Endodermal cell (in vitro differentiated cells): Measurements from ENCODE around the gene TTC39C. TPM values are rescaled to one million over a fixed set of nuclear protein-coding genes. Genes with fewer than 3 reads are reported as not detected.

Experiments
- DNase-seq: peaks from one replicate; pipeline ENCODE4 v3.0.0-alpha.2; 2017
- H3K27ac ChIP-seq: 2 replicates; pipeline ENCODE4 v1.5.1; 2013; ENCODE audit warnings: mild to moderate bottlenecking, low read depth, low read length, moderate library complexity
- H3K27me3 ChIP-seq: 2 replicates; pipeline ENCODE4 v1.6.1; 2013; ENCODE audit warnings: mild to moderate bottlenecking, low read length, moderate library complexity; ENCODE audit not compliant: insufficient read depth, control insufficient read depth, poor library complexity, severe bottlenecking
- H3K36me3 ChIP-seq: 2 replicates; pipeline ENCODE4 v1.7.0; 2013; ENCODE audit warnings: mild to moderate bottlenecking, low read length, moderate library complexity; ENCODE audit not compliant: control insufficient read depth, insufficient read depth
- H3K4me1 ChIP-seq: one replicate; pipeline ENCODE4 v1.7.0; 2013; ENCODE audit warnings: low read length; ENCODE audit not compliant: control insufficient read depth, insufficient read depth
- H3K4me3 ChIP-seq: 2 replicates; pipeline ENCODE4 v1.5.1; 2013; ENCODE audit warnings: mild to moderate bottlenecking, low read length, moderate library complexity
- H3K9ac ChIP-seq: 2 replicates; pipeline ENCODE4 v1.6.1; 2013; ENCODE audit warnings: mild to moderate bottlenecking, low read length, moderate library complexity; ENCODE audit not compliant: poor library complexity, severe bottlenecking; ENCODE audit errors: extremely low read depth
- H3K9me3 ChIP-seq: 2 replicates; pipeline ENCODE4 v1.6.1; 2013; ENCODE audit warnings: mild to moderate bottlenecking, low read length, moderate library complexity; ENCODE audit not compliant: control insufficient read depth
- H3K27ac Mint-ChIP-seq: 2 replicates; pipeline ENCODE4 v1.8.0; 2020; ENCODE audit warnings: mixed read lengths
- H3K27me3 Mint-ChIP-seq: 2 replicates; pipeline ENCODE4 v1.8.0; 2021; ENCODE audit warnings: mild to moderate bottlenecking, mixed read lengths; ENCODE audit not compliant: insufficient read depth
- H3K36me3 Mint-ChIP-seq: 2 replicates; pipeline ENCODE4 v1.8.0; 2020; ENCODE audit warnings: low read depth, mixed read lengths
- H3K4me1 Mint-ChIP-seq: 2 replicates; pipeline ENCODE4 v1.8.0; 2020; ENCODE audit warnings: mixed read lengths
- H3K4me3 Mint-ChIP-seq: 2 replicates; pipeline ENCODE4 v1.8.0; 2020; ENCODE audit warnings: mild to moderate bottlenecking, moderate library complexity, mixed read lengths
- H3K9me3 Mint-ChIP-seq: 2 replicates; pipeline ENCODE4 v1.8.0; 2020; ENCODE audit warnings: mild to moderate bottlenecking, mixed read lengths
- CTCF ChIP-seq: fragments of 200-600 bp; sonication (generic); conservative IDR thresholded peaks from 2 replicates; pipeline ENCODE4 v1.5.0; 2021; ENCODE audit warnings: antibody characterized with exemption, mild to moderate bottlenecking
- WGBS, 2 experiments: methylation state at CpG; one replicate each; pipeline versions ENCODE4 v1.1.5 to v1.1.7; 2013; ENCODE audit warnings: missing lambda C conversion rate in 2 of 2, mixed read lengths in 1 of 2; ENCODE audit not compliant: insufficient coverage in 1 of 2, insufficient read length in 1 of 2; 5-methylcytosine and 5-hydroxymethylcytosine counted together
- total RNA-seq, 2 donors: library from RNA; stranded (reverse); fragmentation: NEBNext Ultra II Directional in 1 of 2; extraction: Animal tissue kit (Norgen Biotek cat#: 25700) in 1 of 2; gene quantifications; 2 replicates in 1 of 2; 3 replicates in 1 of 2; pipeline ENCODE4 v1.2.1, GENCODE V29; 2021

The TTC39C gene
- total RNA-seq, 2 donors from 2014 or later = 14.0 to 19.7 TPM

- Histone ChIP-seq H3K27ac (no peak overlapping the region), H3K4me1 (no peaks in the 10 kb centered on the region), H3K9me3 (peaks cover 11% of the 10 kb centered on the region), H3K4me3 (no peak overlapping the region), H3K36me3 (no peaks in the 10 kb centered on the region), H3K9ac (no peak overlapping the region), H3K27me3 (peaks cover 40% of the 10 kb centered on the region)
- TF ChIP-seq CTCF = no peak
- Mint-ChIP-seq H3K27me3 (peaks cover 2% of the 10 kb centered on the region), H3K4me3 (no peak overlapping the region), H3K9me3 (peaks cover 9% of the 10 kb centered on the region), H3K36me3 (peaks cover 7% of the 10 kb centered on the region), H3K27ac (no peak overlapping the region), H3K4me1 (no peaks in the 10 kb centered on the region)
- WGBS, 2 experiments = 91 to 100% methylated on average over 3 of the region's 3 CpGs
- no peak for DNase-seq
Observed at GRCh38 chr18:24039671-24040070, 25.1 kb downstream of the TTC39C start.

GRCh38 chr18:24041691-24042090 is 27.1 kb downstream of the TTC39C start:
- H3K4me1 Mint-ChIP-seq = no peaks in the 10 kb centered on the region
- peaks cover 2% of the 10 kb centered on the region for H3K27me3 Mint-ChIP-seq
- Histone ChIP-seq H3K27ac (no peak overlapping the region), H3K4me1 (no peaks in the 10 kb centered on the region), H3K9ac (no peak overlapping the region), H3K9me3 (peaks cover 11% of the 10 kb centered on the region), H3K27me3 (peaks cover 20% of the 10 kb centered on the region), H3K36me3 (no peaks in the 10 kb centered on the region), H3K4me3 (no peak overlapping the region)
- no peak for TF ChIP-seq CTCF
- no peak overlapping the region for H3K4me3 Mint-ChIP-seq
- no peak for DNase-seq
- peaks cover 9% of the 10 kb centered on the region for H3K9me3 Mint-ChIP-seq
- 97 to 100% methylated on average over 2 to 3 of the region's 4 CpGs for WGBS, 2 experiments
- peaks cover 7% of the 10 kb centered on the region for H3K36me3 Mint-ChIP-seq
- H3K27ac Mint-ChIP-seq = no peak overlapping the region

GRCh38 chr18:24043403-24043802 is 28.8 kb downstream of the TTC39C start:
- Mint-ChIP-seq H3K27ac (no peak overlapping the region), H3K36me3 (peaks cover 7% of the 10 kb centered on the region), H3K4me3 (no peak overlapping the region), H3K4me1 (no peaks in the 10 kb centered on the region), H3K27me3 (no peaks in the 10 kb centered on the region), H3K9me3 (peaks cover 9% of the 10 kb centered on the region)
- 94 to 96% methylated on average over 6 of the region's 6 CpGs for WGBS, 2 experiments
- H3K9ac ChIP-seq = no peak overlapping the region
- no peak for TF ChIP-seq CTCF
- no peak for DNase-seq
- no peaks in the 10 kb centered on the region for H3K4me1 ChIP-seq
- H3K27me3 ChIP-seq = peaks cover 8% of the 10 kb centered on the region
- H3K27ac ChIP-seq = no peak overlapping the region
- no peaks in the 10 kb centered on the region for H3K36me3 ChIP-seq
- peaks cover 11% of the 10 kb centered on the region for H3K9me3 ChIP-seq
- no peak overlapping the region for H3K4me3 ChIP-seq
